Left ventricle myocardium inferior (tissue), 1 donor: ENCODE measurements around the gene DOCK8. TPM values are rescaled to one million over a fixed set of nuclear protein-coding genes. Genes with fewer than 3 reads are reported as not detected.

Experiments
- DNase-seq: peaks from one replicate; pipeline ENCODE4 v3.0.0-alpha.2; 2020
- H3K27ac ChIP-seq: fragments of 200-600 bp; replicated peaks from 2 replicates; pipeline ENCODE4 v1.8.0; 2021
- H3K27me3 ChIP-seq: fragments of 200-600 bp; 2 replicates; pipeline ENCODE4 v1.8.0; 2021; ENCODE audit warnings: low read depth
- H3K36me3 ChIP-seq: fragments of 200-600 bp; 2 replicates; pipeline ENCODE4 v1.8.0; 2021
- H3K4me1 ChIP-seq: fragments of 200-600 bp; 2 replicates; pipeline ENCODE4 v1.8.0; 2021
- H3K4me3 ChIP-seq: fragments of 200-600 bp; 2 replicates; pipeline ENCODE4 v1.8.0; 2021; ENCODE audit warnings: mild to moderate bottlenecking, moderate library complexity
- H3K9me3 ChIP-seq: fragments of 200-600 bp; replicated peaks from 2 replicates; pipeline ENCODE4 v1.8.0; 2021
- intact Hi-C: fragments of 100-400 bp; cut with micrococcal nuclease; formaldehyde crosslinking; loops from one replicate; pipeline ENCODE4 v1.11.0; 2022
- total RNA-seq: library from RNA; stranded (reverse); fragmentation: NEBNext Ultra II Directional; extraction: Animal tissue kit (Norgen Biotek cat#: 25700); gene quantifications from one replicate; pipeline ENCODE4 v1.2.1, GENCODE V29; 2021
- TF ChIP-seq, protein P1 (sequence below): fragments of 200-600 bp; IDR thresholded peaks from 2 replicates; pipeline ENCODE4 v1.8.0; 2021; ENCODE audit warnings: antibody characterized with exemption, mild to moderate bottlenecking, borderline replicate concordance
- donor health status: DM: no; HTN: yes; CAD: no; lungs with severe emphysema.

The DOCK8 gene
- total RNA-seq, 1 donor from 2014 or later = 3.7 TPM

DNA sequence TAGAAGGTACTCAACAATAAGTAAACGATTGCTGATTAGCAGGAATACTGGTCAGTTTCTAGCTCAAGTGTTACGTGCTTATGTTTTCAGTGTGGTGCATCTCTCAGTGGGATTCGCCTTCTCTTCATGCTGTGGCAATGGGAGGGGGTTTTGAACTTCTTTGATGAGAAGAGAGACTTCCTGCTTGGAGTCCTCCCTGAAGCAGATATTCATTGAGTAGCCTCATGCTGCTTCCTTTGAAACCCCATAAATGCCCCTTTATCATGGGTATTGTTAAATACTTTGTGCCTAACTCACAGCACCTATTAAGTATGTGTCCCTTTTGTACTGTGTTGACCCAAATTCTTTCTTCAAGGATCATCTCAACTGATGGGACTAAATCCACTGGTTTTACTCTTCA is 116.5 kb downstream of the DOCK8 start:
- Histone ChIP-seq H3K27ac (no peak overlapping the region), H3K9me3 (no peaks in the 10 kb centered on the region), H3K4me3 (no peak overlapping the region), H3K36me3 (no peaks in the 10 kb centered on the region), H3K4me1 (no peaks in the 10 kb centered on the region), H3K27me3 (peaks cover 21% of the 10 kb centered on the region)
- TF ChIP-seq, protein P1, sequence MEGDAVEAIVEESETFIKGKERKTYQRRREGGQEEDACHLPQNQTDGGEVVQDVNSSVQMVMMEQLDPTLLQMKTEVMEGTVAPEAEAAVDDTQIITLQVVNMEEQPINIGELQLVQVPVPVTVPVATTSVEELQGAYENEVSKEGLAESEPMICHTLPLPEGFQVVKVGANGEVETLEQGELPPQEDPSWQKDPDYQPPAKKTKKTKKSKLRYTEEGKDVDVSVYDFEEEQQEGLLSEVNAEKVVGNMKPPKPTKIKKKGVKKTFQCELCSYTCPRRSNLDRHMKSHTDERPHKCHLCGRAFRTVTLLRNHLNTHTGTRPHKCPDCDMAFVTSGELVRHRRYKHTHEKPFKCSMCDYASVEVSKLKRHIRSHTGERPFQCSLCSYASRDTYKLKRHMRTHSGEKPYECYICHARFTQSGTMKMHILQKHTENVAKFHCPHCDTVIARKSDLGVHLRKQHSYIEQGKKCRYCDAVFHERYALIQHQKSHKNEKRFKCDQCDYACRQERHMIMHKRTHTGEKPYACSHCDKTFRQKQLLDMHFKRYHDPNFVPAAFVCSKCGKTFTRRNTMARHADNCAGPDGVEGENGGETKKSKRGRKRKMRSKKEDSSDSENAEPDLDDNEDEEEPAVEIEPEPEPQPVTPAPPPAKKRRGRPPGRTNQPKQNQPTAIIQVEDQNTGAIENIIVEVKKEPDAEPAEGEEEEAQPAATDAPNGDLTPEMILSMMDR = no peak
- intact Hi-C loops = no loop called here
- DNase-seq = no peak

DNA sequence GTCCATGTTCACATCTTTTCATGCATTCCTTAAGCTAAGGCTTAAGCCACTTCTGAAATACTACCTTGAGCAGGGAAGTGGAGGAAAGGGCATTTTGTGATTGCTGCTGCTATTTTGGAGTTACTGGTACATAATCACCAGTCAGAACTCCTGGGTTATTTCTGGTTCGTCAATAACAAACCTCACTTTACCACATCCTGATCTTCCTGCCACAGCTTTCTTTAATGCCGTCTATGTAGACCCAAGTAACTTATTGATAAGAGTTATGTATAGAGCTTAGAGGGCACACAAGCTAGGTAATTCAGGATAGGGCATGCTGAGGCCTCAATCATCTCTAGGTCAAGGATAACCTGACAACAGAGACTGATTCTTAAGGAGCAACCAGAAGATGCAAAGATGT is 120.7 kb downstream of the DOCK8 start:
- peaks cover 32% of the 10 kb centered on the region for H3K27me3 ChIP-seq
- TF ChIP-seq, protein P1 = no peak
- H3K27ac ChIP-seq = no peak overlapping the region
- no peak for DNase-seq
- no peak overlapping the region for H3K4me3 ChIP-seq
- H3K4me1 ChIP-seq = no peaks in the 10 kb centered on the region
- no peaks in the 10 kb centered on the region for H3K36me3 ChIP-seq
- intact Hi-C loops = no loop called here
- H3K9me3 ChIP-seq = no peaks in the 10 kb centered on the region

DNA sequence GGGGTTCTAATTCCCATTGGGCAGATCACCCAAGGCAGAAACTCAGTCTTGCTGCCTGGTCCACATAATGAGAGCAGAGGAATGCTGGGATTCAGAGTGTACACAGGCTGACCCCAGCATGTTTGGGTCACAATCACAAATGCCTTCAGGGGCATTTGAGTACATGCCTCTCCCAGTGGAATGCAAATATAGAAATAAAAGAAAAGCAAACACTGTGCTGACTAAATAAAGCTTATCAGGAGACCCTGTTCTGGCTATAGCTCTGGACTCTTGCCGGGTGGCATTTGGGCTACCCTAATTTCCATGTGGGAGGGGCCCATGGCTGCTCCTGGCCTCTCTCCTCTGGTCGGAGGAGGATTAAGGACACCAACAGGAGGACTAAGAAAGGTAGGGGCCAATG is 121.4 kb downstream of the DOCK8 start:
- intact Hi-C loops = no loop called here
- H3K27me3 ChIP-seq = peaks cover 32% of the 10 kb centered on the region
- no peaks in the 10 kb centered on the region for H3K36me3 ChIP-seq
- no peak for DNase-seq
- H3K9me3 ChIP-seq = no peaks in the 10 kb centered on the region
- H3K4me1 ChIP-seq = no peaks in the 10 kb centered on the region
- no peak overlapping the region for H3K4me3 ChIP-seq
- TF ChIP-seq, protein P1 = no peak
- H3K27ac ChIP-seq = no peak overlapping the region

DNA sequence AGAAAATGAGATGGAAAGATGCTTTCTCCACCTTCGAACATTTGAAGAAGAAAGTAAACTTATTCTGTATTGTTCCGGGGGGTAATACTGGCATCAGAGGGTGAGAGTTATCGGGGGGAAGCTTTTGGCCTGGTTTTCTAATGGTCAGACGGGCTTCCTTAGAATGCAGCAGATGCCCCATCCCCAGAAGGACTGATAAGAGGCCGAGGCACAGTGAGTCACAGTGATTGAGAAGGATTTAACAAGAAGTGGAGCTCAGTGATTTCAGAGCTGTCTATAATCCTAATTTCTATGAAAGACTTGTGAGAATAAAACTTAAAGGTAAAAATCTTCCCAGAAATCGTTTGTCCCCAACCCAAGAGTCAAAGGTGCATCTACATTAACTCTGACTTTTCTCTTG is 123.9 kb downstream of the DOCK8 start:
- H3K4me3 ChIP-seq = no peak overlapping the region
- H3K27me3 ChIP-seq = peaks cover 43% of the 10 kb centered on the region
- no peak for DNase-seq
- intact Hi-C loops = no loop called here
- TF ChIP-seq, protein P1 = no peak
- no peak overlapping the region for H3K27ac ChIP-seq
- H3K36me3 ChIP-seq = no peaks in the 10 kb centered on the region
- no peaks in the 10 kb centered on the region for H3K4me1 ChIP-seq
- no peaks in the 10 kb centered on the region for H3K9me3 ChIP-seq

DNA sequence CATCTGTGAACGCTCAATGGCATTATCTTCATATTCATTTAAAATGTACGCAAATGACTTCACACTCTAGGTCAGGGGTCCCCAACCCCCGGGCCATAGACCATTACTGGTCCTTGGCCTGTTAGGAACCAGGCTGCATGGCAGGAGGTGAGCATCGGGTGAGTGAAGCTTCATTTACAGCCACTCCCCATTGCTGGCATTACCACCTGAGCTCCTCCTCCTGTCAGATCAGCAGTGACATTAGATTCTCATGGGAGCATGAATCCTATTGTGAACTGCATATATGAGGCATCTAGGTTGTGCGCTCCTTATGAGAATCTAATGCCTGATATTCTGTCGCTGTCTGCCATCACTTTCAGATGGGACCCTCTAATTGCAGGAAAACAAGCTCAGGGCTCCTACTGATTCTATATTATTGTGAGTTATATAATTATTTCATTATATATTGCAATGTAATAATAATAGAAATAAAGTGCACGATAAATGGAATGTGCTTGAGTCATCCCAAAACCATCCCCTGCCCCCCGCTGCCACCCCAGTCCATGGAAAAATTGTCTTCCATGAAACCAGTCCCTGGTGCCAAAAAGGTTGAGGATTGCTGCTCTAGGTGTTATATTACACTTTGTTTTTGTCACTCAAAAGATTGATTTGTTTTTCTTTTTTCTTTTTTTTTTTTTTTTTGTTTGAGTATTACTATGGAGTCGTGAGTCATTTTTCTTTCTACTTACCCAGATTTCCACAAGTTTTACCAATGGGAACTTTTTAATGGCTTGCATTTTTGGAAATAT is 127.2 kb downstream of the DOCK8 start:
- Histone ChIP-seq H3K27ac (no peak overlapping the region), H3K36me3 (no peaks in the 10 kb centered on the region), H3K27me3 (peaks cover 56% of the 10 kb centered on the region), H3K4me3 (no peak overlapping the region), H3K9me3 (no peaks in the 10 kb centered on the region), H3K4me1 (no peaks in the 10 kb centered on the region)
- TF ChIP-seq, protein P1 = no peak
- DNase-seq = no peak
- intact Hi-C loops = no loop called here
